CD4-positive, alpha-beta T cell treated with Interferon gamma for 1 hour (primary cell): ENCODE data around the gene CDADC1.

Source experiments
- DNase-seq: peaks from one replicate; pipeline ENCODE4 v3.0.0-alpha.2; 2020

Gene CDADC1

DNA sequence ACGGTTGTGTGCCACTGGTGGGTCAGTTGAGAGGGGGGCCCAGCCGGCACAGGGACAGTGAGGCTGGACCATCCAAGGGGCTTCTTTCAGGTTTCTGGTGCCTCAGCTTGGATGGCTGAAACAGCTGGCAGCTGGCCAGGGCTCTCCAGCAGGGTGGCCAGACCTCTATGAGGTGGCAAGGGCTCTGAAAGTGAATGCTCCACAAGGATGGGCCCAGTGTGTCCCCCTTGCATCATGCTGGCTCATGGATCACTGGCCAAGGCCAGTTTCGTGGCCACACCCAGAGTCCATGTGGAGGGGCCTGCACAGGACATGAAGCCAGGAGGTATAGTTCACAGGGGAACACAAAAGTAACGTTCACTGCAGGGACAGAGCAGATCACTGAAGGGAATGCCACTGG lies 49.6 kb downstream of the CDADC1 start:
- DNase-seq, result no peak

GRCh38 chr13:49298416-49298815 lies 50.7 kb downstream of the CDADC1 start:
- no peak for DNase-seq

- no peak for DNase-seq
Measured at GRCh38 chr13:49298903-49299605, 51.3 kb downstream of the CDADC1 start.

GRCh38 chr13:49300276-49300675 lies 52.6 kb downstream of the CDADC1 start:
- DNase-seq, result no peak

GRCh38 chr13:49300739-49301589 lies 53.2 kb downstream of the CDADC1 start:
- peak; percentile 68 for DNase-seq

GRCh38 chr13:49302222-49302621 lies 54.5 kb downstream of the CDADC1 start:
- no peak for DNase-seq

DNA sequence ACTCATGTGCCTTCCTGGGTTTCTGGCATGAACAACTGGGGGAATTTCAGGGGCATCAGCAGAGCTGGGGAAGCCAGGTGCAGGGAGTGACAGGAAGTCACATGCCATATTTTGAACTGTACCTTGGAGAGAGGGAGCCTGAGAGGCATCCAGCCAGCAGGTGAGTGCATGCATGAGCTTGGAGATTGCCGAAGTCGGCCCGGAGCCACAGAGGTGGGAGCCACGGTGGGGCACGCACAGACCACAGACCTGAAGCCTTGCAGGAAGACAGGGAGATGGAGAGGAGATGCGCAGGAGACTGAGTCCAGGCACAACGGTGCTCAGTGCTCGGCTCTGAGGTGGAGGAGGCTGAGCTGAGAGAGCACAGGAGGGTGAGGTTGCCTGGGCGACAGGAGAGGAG lies 55.1 kb downstream of the CDADC1 start:
- no peak for DNase-seq

GRCh38 chr13:49303533-49304252 lies 56.0 kb downstream of the CDADC1 start:
- no peak for DNase-seq

DNA sequence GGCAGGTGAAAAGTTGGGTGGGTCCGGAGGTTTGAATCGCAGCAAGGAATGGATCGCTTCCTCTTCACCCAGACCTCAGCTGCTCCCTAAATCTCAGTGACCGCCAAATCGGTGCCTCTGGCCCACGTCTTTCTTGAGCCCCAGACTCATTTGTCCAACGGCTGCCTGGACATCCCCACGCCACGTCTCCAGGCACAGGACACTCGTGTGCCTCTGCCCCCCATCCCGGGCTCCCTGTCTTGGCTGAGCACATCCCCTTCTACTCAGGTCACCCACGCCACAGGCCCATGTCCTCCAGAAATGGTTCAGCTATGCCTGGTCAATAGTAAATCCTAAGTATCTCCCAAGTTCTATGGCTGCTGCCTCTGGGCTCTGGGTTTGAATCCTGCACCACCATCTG lies 56.6 kb downstream of the CDADC1 start:
- no peak for DNase-seq

DNA sequence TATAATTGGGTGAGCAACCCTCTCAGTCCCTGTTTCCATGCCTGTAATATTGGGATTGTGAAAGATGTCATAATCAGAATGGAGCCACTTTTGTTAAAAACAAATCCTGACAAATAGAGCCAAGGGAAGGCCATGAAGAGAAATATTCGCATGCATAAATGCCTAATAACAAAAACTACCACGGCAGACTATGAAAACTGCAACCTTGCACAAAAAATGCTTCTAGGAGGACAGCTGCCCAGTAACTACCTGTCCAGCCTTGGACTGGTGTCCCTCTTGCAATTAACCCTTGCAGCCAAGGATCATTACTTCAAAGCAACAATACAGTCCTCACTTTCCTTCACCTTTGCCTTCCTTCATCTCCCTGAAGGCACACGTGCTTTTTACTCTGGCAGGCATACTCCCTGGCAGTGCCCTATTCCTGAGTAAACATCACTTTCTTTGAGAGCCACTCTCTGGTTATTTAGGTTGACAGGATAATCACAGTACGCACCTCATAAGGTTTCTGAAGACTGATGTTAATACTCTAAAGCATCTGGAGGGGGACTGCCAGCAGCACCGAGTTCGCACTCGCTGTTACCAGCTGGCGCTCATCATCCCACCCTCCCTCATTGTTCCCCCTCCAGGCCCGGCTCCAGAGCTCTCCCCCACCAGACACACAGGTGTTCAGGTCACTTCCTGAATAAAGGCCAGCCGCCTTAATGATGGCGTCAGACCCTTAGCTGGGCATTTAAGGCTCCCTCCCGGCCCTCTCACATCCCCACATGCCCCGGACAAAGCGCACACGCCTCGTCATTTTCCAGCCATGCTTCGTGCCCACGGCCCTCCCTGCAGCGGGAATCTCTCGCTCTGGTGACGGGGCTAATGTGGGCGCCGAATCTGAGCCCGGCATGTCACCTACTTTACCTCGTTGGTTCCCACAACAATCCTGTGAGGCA lies 57.3 kb downstream of the CDADC1 start:
- no peak for DNase-seq

- DNase-seq, result no peak
Measured at GRCh38 chr13:49305792-49306425, 58.2 kb downstream of the CDADC1 start.

DNA sequence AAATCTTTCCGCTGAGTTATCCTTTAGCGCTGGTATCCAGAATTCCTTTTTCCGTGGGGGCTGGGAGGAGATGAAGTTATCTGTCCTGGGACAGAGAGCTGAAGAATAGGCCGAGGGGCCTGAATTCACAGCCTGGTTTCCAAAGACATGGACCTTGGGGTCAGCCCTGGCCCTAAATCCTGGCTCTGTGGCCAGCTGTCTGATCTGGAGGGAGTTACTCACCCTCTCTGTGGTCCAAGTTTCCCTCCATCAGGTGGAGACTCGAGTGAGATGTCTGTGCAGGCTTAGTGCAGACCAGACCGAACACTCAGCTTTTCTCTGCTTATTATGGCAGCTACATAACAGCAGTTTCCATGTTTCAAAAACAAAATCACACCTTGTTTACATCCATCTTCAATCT lies 59.6 kb downstream of the CDADC1 start:
- no peak for DNase-seq

DNA sequence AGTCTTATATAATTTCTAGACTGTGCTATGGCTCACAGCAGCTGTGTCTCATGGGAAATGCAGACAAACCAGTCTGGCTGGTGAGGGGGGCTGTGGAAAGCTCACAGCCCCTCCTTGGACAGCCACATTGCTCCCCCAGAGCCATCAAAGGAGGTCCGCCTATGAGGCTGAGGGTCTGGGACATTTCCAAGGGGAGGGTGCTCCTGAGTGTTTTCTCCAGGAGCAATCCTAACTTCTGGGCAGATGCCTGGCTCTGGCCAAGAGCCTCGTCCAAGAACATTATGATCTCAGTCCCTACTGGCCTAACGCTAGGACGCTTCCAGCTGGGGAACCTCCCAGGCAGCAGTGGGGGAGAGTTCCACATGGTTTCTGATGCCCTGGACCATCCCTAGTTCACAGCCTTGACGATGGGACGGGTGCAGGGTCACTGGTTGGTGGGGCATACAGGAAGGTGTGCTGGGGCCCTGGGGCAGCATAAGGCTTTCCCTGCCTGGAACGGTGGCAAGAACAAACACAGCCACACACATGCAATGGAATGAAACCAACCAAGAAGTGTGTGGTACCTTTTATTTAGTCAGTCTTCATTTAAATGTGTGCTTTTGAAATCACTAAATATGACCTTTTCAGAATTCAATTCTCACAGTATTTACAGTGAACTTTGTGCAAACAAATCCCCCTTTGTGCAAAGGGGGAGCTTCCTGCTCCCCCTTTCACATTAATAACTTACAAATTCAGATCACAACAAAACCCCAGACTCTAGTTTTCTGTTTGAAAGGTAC lies 60.6 kb downstream of the CDADC1 start:
- no peak for DNase-seq

GRCh38 chr13:49308921-49309408 lies 61.2 kb downstream of the CDADC1 start:
- DNase-seq, result no peak

DNA sequence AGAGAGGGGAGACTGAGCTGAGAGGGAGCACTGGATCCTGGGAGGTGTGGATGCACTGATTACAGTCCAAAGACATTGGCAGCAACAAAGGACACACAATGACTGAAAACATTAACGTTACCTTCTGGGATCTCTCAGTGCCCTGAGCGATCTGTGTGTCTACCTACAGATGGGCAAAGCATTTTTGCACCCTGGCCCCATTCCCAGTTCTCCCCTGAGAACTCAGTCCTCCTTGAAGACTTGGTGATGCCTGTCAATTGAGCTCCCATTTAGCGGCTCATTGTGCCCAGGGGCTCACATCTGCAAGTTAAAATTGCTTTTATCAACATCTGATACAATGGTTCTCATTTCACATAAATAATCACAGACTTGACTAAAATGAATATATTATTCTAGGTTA lies 62.5 kb downstream of the CDADC1 start:
- DNase-seq, result no peak

DNA sequence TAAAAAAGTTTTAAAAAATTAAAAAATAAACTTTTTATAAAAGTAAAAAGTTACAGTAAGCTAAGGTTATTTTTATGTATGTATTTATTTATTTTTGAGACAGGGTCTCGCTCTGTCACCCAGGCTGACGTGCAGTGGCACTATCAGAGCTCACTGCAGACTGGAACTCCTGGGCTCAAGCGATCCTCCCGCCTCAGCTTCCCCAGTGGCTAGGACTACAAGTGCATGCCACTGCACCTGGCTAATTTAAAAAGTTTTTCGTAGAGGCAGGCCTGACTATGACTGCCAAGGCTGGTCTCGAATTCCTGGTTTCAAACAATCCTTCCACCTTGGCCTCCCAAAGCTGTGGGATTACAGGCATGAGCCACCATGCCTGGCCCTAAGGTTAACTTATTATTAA lies 64.1 kb downstream of the CDADC1 start:
- DNase-seq, result no peak

DNA sequence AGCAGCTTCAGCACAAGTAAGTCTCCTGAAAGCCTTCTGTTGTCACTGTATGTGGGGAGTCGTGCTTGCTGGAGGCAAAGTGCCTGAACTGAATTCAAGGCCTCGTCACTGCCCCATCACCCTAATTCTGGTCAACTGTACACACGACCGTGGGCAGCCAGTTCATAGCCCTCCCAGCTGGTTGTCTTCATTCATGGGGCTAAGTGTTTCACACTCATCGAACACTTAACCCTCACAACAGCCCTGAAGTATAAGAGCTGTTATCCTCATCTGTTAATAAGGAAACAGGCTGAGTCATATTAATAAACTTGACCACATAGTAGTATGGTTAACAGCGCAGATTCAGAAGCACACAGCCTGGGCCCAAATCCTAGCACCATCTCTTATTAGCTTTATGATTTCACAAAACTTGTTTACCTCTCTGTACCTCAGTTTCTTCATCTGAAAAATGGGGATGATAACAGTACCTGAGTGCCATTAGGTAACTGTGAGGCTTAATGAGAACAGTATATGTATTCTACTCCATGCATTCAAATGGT lies 66.7 kb downstream of the CDADC1 start:
- no peak for DNase-seq

- DNase-seq, result no peak
Measured at GRCh38 chr13:49315036-49315565, 67.4 kb downstream of the CDADC1 start.

DNA sequence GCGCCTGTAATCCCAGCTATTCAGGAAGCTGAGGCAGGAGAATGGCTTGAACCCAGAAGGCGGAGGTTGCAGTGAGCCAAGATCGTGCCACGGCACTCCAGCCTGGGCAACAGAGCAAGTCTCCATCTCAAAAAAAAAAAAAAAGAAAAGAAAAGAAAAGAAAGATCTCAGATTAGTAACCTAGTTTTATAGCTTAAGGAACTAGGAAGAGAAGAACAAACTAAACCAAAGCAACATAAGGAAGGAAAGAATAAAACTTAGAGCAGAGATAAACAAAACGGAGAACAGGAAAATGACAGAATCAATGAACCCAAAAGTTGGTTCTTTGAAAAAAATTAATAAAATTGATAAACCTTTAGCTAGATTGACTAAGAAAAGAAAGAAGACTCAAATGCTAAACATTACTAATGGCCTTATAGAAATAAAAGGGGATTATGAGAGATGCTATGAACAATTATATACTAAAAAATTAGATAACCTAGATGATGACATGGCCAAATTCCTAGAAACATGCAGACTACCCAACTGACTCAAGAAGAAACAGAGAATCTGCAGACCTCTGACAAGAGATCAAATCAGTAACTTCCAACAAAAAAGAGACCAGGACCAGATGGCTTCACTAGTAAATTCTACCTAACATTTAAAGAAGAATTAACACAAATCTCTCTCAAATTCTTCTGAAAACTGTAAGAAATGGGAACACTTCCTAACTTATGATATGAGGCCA lies 68.2 kb downstream of the CDADC1 start:
- DNase-seq, result no peak

- DNase-seq, result no peak
Measured at GRCh38 chr13:49319551-49319950, 71.8 kb downstream of the CDADC1 start.
